ENCODE measurements around the gene ST3GAL5. TPM values are rescaled to one million over a fixed set of nuclear protein-coding genes. Genes with fewer than 3 reads are reported as not detected.
"Not testable (repeated sequence)": the region's sequence is repeated elsewhere in the genome, so short reads cannot be mapped to it uniquely, and the experiment has no call there.

ST3GAL5 gene
- total RNA-seq, 1 donor from 2014 or later, result 46.1 TPM

DNA sequence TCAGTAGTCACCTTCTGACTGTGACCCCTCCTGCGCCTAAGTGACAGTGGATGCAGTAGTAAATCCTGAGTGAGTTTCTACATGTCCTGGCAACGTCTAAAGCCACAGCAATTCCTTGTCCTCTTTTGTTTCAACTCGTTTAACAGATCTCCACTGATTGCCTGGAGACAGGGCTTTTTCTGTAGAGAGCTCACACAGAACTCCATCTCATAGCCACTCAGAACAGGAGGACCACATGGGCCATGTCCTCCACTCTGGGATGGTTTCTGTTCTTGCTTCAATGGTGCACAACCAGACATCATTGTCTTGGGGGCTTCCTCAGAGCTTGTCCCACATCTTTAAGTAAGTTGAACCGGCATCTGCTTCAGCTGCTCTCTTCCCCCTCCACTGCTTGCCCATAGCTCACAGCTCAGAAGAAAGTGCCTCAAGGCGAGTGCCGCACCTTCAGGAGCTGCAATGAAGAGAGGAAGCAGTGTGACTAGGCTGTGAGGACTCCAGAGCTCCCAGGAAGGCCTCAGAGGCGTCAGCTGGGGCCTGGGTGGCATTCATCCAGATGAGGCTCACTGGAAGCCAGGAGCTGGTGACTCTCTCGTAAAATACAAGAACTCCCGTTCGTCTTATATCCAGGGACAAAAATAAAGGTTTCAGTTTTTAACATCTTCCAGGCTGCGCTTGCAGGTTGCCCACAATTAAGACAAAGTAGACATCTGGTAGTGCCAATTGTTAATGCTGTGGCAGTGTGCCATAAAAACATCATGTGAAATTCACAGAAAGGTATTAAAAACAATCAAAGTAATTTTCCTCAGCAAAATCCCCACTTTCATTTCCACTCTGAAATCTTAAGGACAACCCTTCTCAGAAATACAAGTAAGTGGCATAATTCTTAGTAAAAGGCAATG lies 37.3 kb downstream of the ST3GAL5 start:
- intact Hi-C loops (cut with DNase I), result no loop called here
- no peak for ATAC-seq
- no peak for DNase-seq (ENCODE audit: low spot score)

DNA sequence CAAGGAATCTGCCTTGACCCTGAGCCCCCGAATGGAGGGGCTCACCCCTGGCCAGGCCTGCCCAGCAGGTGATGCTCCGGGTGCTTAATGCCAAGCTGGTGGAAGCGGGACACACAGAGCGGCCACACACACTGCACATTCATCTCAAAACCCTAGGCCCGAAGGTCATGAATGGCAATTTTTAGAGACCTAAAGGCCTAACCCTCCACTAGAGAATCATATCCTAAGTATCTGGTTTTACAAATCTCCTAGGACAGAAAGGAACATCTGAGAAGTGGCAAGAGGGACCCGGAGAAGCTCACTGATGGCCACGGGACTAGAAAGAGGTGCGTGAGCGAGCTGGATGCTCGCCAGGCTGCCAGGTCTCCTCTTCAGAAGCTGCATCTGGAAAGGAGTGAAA lies 38.3 kb downstream of the ST3GAL5 start:
- no peak for ATAC-seq
- intact Hi-C loops (cut with DNase I), result no loop called here
- no peak for DNase-seq (ENCODE audit: low spot score)

DNA sequence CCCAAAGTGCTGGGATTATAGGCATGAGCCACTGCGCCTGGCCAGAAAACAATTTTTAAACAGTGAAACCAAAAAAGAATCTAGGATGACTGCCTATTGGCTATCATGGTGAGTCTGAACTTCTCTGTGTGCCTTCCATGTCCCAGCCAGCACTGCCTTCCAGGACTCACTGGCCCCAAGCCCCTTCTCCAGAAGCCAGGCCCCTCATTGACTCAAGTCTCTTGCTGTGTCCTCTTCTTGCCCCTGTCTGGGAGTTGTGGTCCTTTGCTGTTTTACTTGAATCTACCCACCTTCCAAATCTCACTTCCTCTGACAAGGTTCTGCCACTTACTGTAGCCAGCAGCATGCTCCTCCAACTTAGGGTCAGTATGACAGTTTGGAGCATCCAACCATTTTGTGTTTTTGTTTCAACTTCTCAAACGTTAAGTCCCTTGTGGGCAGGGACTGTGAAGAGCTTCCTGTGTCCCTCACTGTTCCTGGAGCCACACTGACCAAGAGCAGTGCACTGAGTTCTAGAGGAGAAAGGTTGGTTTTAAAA lies 41.7 kb downstream of the ST3GAL5 start:
- intact Hi-C loops (cut with DNase I), result no loop called here
- DNase-seq (ENCODE audit: low spot score) (no peak), ATAC-seq (no peak)

DNA sequence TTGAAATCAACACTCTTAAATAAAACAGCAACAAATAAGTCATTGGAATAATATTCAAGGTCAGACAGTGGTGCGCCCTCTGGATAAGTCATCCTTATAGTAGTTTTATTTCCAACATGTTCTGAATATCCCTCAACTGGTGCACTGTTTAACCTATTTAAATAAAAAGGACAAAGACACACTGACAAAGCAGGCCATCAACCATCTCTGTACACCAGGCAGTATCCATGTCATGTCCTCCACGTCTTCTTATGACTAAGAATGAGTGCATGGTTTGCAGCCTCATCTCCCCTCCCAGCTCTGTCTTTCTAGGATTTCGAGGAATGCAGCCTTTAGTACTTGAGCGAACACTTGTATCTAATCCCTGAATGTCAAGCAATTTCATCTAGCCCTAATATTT lies 42.4 kb downstream of the ST3GAL5 start:
- DNase-seq (ENCODE audit: low spot score) (no peak), ATAC-seq (no peak)
- intact Hi-C loops (cut with DNase I), result no loop called here

DNA sequence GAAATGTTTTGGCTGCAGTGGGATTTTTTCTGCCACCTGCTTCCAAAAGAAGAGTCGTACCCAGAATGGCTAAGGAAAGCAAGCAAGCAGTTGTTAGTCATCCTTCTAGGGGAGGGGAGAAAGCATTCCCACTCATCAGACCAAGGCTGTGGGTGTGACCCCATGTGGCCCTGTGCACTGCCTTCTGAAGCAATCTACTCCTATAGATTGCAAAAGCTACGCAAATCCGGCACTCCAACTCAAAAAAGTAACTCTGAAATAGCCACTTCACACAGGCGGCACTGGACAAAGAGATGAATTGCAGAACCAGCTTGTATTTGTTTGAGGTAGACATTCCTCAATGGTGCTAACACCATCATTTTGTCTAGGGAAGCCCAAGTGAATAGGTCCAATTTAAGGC lies 44.3 kb downstream of the ST3GAL5 start:
- ATAC-seq, result no peak
- DNase-seq (ENCODE audit: low spot score), result no peak
- intact Hi-C loops (cut with DNase I), result no loop called here

DNA sequence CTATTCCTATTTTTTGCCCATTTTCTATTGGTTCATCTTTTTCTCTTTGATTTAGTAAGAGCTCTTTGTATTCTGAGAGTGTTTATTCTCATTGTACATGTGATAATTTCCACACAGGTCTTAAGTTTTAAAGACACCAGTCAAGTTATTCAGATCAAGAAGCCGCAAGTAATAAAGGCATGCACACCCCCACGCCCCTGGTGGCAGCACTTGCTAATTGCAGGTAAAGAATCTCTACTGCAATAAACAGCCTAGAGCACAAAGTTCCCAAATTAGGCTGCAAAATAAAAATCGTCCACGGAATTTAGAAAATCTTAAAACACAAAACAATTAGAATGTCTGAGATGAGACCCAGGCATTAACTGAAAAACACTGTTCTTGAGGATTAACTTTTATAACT lies 45.2 kb downstream of the ST3GAL5 start:
- intact Hi-C loops (cut with DNase I), result no loop called here
- DNase-seq (ENCODE audit: low spot score) (no peak), ATAC-seq (no peak)

DNA sequence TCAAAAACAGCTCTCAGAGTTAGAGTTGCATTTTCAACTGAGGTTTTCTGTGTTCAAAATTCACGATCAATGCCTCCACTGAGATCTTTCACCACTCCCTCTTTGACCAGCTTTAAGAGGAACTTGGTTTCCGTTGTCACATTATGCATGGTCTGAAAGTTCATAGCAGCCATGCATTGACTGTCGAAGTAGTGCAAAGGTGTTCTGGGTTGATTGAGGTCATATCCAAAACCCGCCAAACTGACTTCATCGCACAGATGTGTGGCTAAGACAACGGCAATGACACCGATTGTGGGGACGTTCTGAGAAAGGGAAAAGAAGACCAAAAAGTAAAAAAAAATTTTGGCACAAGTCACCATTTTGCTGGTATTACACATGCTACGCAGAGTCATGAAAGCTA lies 48.7 kb downstream of the ST3GAL5 start:
- intact Hi-C loops (cut with DNase I), result no loop called here
- ATAC-seq (no peak), DNase-seq (ENCODE audit: low spot score) (no peak)

DNA sequence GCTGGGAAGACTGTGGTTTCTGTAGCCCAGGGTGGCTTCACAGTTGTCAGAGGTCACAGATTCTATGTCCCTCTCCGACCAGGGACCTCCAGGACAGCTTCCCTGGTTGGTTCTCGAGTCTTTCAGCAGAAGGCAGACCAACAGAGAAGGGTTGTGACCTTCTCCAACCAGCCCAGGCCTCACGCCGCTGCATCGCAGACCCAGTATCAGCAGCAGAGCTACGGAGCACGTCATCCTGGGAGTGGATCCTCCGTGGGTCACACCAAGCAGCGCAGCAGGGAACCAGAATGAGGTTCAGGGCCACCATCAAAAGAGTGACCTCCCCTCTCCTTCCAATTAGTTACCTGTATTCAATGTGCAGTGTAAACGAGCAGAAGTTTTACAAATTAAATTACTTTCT lies 49.3 kb downstream of the ST3GAL5 start:
- no peak for ATAC-seq
- no peak for DNase-seq (ENCODE audit: low spot score)
- intact Hi-C loops (cut with DNase I), result no loop called here

DNA sequence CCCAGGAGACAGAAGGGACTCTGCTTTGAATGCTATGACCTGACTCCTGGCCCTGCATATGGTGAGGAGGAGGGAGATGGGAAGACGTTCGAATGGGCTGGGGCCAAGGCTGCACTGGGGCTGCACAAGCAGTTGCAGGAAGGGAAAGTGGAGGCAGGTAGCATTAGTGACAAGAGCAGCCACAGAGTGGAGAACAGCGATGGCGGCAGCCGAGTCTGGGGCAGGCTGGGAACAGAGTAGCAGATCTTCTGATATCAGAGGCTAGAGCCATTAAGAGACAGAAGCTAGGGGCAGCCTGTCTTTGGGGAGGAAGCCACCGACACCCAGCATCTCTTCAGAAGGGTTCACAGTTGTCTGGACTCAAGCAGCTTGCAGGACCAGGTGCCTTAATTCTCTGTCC lies 50.1 kb downstream of the ST3GAL5 start:
- intact Hi-C loops (cut with DNase I), result no loop called here
- ATAC-seq (no peak), DNase-seq (ENCODE audit: low spot score) (no peak)

DNA sequence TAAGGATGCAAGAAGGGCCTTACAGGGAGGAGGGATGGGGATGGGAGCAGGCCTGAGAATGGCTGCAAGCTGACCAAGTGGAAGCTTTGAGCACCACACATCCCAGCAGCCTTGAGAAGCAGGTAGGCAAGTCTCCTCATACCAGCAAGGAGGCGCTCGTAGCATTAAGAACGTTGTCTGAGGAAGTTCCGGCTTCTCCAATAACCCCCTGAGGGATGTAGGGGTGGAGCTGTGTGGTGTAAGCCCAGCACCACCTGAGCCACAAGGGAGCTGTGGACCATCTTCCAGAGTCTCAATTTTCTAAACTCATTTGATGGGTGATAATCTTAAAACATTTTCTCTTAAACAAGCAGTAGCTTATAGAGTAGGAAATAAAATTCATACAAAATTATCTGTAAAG lies 50.6 kb downstream of the ST3GAL5 start:
- DNase-seq (ENCODE audit: low spot score) (no peak), ATAC-seq (no peak)
- intact Hi-C loops (cut with DNase I), result no loop called here

DNA sequence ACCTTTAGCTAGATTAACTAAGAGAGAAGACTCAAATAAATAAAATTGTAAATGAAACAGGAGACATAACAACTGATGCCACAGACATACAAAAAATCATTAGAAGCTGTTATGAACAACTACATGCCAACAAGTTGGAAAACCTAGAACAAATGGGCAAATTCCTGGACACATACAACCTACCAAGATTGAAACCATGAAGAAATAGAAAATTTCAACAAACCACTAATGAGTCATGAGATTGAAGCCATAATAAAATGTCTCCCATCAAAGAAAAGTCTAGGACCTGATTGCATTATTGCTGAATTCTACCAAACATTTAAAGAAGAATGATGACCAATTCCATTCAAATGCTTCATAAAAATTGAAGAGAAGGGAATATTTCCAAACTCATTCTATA lies 54.3 kb downstream of the ST3GAL5 start:
- ATAC-seq, result no peak
- DNase-seq (ENCODE audit: low spot score), result no peak
- intact Hi-C loops (cut with DNase I), result no loop called here

DNA sequence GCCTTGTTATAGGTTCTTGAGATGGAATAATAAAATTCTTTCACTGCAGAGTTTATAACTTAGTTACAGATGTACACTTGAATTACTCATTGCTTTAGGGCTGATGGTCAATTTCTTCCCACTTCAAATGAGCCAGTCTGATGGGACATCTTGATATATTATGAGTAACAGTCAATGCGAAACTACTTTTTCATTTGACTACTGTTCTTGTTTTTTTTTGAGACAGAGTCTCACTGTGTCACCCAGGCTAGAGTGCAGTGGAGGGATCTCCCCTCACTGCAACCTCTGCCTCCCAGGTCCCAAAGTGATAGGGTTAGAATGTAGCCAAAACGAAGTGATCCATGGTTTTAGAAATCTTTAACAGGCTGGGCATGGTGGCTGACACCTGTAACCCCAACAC lies 57.1 kb downstream of the ST3GAL5 start:
- intact Hi-C loops (cut with DNase I), result no loop called here
- DNase-seq (ENCODE audit: low spot score), result no peak

DNA sequence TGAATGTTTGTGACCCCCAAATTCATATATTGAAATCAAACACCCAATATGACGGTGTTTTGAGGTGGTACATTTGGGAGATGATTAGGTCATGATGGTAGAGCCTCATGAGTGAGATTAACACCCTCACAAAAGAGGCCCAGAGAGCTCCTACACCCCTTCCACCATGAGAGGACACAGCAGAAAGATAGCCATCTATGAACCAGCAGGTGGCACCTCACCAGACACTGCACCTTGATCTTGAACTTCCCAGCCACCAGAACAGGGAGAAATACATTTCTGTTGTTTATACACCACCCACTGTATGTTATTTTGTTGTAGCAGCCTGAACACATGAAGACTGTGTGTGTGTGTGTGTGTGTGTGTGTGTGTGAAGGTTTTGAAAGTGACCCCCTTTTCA lies 58.1 kb downstream of the ST3GAL5 start:
- DNase-seq (ENCODE audit: low spot score) (no peak), ATAC-seq (no peak)
- intact Hi-C loops (cut with DNase I), result no loop called here

More for the DNA sequence above, 57.1 kb downstream of the ST3GAL5 start:
- ATAC-seq, result no peak

DNA sequence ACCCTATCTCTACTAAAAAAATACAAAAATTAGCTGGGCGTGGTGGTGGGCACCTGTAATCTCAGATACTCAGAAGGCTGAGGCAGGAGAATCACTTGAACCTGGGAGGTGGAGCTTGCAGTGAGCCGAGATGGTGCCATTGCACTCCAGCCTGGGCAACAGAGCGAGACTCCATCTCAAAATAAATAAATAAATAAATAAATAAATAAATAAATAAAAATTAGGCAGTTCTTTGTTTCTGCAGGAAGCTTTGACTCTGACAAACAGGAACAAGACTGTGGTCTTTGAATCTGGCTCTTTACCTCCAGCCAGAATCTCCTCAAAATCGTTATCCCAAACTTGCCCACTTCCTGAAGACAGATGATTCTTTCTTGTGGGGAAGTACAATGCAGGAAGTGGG lies 59.4 kb downstream of the ST3GAL5 start:
- ATAC-seq; intact Hi-C loops (cut with DNase I): not testable (repeated sequence)

DNA sequence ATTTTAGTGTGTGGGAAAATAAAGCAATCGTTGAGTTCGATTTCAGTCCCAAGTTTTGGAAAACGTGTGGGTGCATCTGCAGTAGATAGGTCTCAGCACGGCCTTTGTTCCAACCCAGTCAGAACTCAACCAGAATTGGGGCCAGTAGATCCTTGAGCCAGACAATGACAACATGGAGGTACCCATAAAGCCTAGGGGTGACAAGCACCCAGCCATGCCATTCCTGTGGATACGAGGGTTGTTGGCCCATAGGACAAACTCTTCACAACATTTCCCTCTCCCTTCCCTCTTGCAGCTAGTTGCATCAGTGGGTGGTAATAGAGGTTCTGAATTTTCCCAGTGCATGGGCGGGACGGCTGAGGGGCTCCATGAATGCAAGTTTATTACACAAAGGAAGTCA lies 60.1 kb downstream of the ST3GAL5 start:
- intact Hi-C loops (cut with DNase I), result no loop called here
- ATAC-seq (no peak), DNase-seq (ENCODE audit: low spot score) (no peak)

More for the DNA sequence above, 59.4 kb downstream of the ST3GAL5 start:
- not testable (repeated sequence) for DNase-seq (ENCODE audit: low spot score)

DNA sequence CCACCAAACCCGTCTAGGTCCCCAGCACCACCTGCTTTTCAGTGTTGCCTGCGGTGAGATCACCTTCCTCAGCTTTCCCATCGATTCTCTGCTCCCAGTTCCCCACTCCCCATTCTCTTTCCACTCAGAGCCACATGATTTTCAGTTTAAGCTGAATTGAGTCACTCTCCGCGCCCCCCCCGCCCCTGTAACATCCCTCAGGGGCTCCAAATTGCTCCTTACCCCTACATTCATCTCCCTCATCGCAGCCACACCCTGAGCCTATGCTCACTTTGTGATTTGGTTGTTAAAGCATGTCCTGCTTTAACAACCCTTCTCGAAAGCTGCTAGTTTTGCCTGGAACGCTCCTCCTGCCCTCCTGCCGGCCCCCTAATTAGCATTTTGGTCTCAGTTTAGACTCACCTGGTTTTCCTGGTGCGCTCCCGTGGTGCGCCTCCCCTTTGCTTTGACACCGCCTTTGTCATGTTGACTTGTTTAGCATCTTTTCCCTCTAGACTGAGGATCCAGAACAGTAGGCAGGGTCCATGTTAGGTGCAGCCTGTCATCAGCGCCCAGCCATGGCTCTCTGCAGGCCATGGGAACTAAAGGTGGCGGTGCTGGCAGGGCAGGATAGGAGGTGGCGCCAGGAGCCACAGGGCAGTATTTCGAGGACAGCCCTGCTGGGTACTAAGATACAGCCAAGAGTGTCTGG lies 60.8 kb downstream of the ST3GAL5 start:
- intact Hi-C loops (cut with DNase I), result loop anchor here (2.0 kb wide), 1 partner anchor 251 kb away; no protein-coding TSS in a partner anchor
- DNase-seq (ENCODE audit: low spot score) (no peak), ATAC-seq (no peak)

DNA sequence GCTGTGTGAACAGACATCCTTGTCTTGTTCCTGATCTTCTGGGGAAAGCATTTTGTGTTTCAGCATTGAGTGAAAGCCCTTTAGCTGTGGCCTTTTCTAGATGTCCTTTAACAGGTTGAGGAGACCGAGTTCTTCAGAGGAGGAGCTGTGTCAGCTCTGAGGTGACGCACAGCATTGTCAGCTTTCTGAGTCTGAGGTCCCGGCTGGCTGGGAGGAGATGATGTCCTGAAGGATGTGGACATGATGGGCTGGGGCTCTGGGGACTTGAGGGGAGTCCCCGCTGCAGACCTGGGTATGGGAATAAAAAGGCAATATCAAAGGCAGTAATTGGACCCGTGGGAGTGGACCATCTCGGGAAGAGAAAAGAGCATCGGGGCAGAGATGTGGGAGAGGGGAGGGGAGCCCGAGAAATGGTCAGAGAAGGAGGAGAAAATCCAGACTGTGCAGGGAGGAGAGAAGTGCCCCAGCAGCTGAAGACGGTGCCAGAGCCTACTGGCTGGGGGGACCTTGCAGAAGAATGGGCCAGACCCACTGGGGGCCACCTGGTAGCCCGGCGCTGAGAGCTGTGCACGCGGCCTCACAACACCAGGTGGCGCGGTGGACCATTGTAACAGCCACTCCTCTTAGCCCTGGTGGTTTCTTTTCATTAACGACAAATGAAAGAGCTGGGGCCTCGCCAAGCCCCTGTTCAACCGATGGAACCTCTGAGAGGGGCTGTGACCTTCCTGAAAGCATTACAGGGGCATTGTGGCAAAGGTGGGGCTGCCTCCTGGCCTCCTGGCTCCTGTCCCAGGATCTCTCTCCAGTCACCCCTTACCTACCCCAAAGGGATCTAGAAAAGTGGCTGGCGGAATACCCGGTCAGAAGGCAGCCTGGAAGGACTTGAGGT lies 61.6 kb downstream of the ST3GAL5 start:
- DNase-seq (ENCODE audit: low spot score) (peak; percentile 89), ATAC-seq (peak; percentile 96)
- intact Hi-C loops (cut with DNase I), result loop anchor here (2.0 kb wide), 1 partner anchor 252 kb away; no protein-coding TSS in a partner anchor

DNA sequence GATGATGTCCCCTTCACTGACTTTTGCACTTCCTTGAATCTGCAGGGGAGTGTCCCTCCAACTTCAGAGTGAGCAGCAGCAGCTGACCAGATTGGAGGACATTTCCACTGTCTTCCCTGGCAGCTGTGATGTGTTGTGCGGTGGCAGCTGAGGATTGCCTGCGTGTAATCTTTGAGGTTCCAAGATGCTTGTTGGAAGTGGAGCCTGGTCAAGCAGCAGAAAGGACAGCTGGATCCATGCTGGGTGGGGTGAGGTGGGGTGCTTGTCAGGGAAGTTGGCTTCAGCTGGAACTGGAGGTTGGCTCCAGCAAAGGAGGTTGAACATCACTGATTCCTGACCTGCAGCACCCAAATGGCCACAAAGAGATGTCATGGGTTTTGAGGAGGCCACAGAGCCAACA lies 64.8 kb downstream of the ST3GAL5 start:
- ATAC-seq (no peak), DNase-seq (ENCODE audit: low spot score) (no peak)
- intact Hi-C loops (cut with DNase I), result no loop called here

DNA sequence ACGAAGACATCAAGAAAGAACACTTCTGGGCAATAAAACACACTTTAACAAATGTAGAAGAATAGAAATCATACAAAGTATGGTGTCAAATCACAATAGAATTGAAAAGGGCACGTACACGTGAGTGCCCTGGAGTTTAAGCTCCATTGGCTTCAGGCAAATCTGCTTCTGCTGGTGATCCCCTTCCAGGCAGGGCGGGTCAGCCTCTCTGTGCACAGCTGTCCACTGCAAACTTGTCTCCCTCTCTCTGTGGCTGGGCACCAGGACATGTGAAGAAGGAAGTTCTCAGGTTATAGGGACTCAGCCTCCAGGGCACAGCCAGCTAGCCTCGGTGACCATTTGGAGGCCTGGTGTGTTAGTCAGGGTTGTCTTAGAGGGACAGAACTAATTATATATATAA lies 66.0 kb downstream of the ST3GAL5 start:
- DNase-seq (ENCODE audit: low spot score), result no peak
- ATAC-seq, result no peak
- intact Hi-C loops (cut with DNase I), result no loop called here
